Osteocyte (in vitro differentiated cells): ENCODE results near the gene EXTL1. TPM values are rescaled to one million over a fixed set of nuclear protein-coding genes. Genes with fewer than 3 reads are reported as not detected.

ENCODE experiments used
- DNase-seq: peaks from one replicate; pipeline ENCODE4 v3.0.0; 2021; ENCODE audit warnings: mixed read lengths; ENCODE audit not compliant: unreplicated experiment; ENCODE audit errors: extremely low spot score
- H3K27ac Mint-ChIP-seq: one replicate; pipeline ENCODE4 v1.8.0; 2021; ENCODE audit warnings: mild to moderate bottlenecking, mixed read lengths; ENCODE audit not compliant: unreplicated experiment
- H3K27me3 Mint-ChIP-seq: one replicate; pipeline ENCODE4 v1.8.0; 2021; ENCODE audit warnings: mixed read lengths; ENCODE audit not compliant: unreplicated experiment
- H3K36me3 Mint-ChIP-seq: one replicate; pipeline ENCODE4 v1.8.0; 2021; ENCODE audit warnings: mixed read lengths; ENCODE audit not compliant: unreplicated experiment
- H3K4me1 Mint-ChIP-seq: one replicate; pipeline ENCODE4 v1.8.0; 2021; ENCODE audit warnings: mixed read lengths; ENCODE audit not compliant: unreplicated experiment
- H3K4me3 Mint-ChIP-seq: one replicate; pipeline ENCODE4 v1.8.0; 2021; ENCODE audit warnings: mild to moderate bottlenecking, moderate library complexity, mixed read lengths; ENCODE audit not compliant: unreplicated experiment
- H3K9me3 Mint-ChIP-seq: one replicate; pipeline ENCODE4 v1.8.0; 2021; ENCODE audit warnings: mixed read lengths; ENCODE audit not compliant: unreplicated experiment
- CTCF ChIP-seq: fragments of 200-600 bp; sonication (generic); IDR thresholded peaks from 2 replicates; pipeline ENCODE4 v1.5.0; 2021; ENCODE audit warnings: antibody characterized with exemption, mild to moderate bottlenecking, moderate library complexity
- total RNA-seq: library from RNA; stranded (reverse); gene quantifications from 2 replicates; pipeline ENCODE4 v1.2.1, GENCODE V29; 2021

EXTL1 gene
- total RNA-seq, 1 donor from 2014 or later: 0.30 TPM

- no peak overlapping the region for H3K27ac Mint-ChIP-seq
- H3K36me3 Mint-ChIP-seq: peaks cover 15% of the 10 kb centered on the region
- H3K27me3 Mint-ChIP-seq: no peaks in the 10 kb centered on the region
- no peak overlapping the region for H3K4me3 Mint-ChIP-seq
- no peaks in the 10 kb centered on the region for H3K9me3 Mint-ChIP-seq
- H3K4me1 Mint-ChIP-seq: no peaks in the 10 kb centered on the region
- no peak for TF ChIP-seq CTCF
- DNase-seq: no peak
Observed at GRCh38 chr1:25989440-25990234, 31.9 kb upstream of the EXTL1 start.

GRCh38 chr1:25990251-25990650, 31.3 kb upstream of the EXTL1 start:
- H3K36me3 Mint-ChIP-seq: peaks cover 15% of the 10 kb centered on the region
- no peak overlapping the region for H3K27ac Mint-ChIP-seq
- no peak for TF ChIP-seq CTCF
- no peaks in the 10 kb centered on the region for H3K9me3 Mint-ChIP-seq
- DNase-seq: no peak
- H3K4me1 Mint-ChIP-seq: no peaks in the 10 kb centered on the region
- no peak overlapping the region for H3K4me3 Mint-ChIP-seq
- no peaks in the 10 kb centered on the region for H3K27me3 Mint-ChIP-seq

GRCh38 chr1:25990702-25991395, 30.7 kb upstream of the EXTL1 start:
- Mint-ChIP-seq H3K27ac (no peak overlapping the region), H3K9me3 (no peaks in the 10 kb centered on the region), H3K4me1 (no peaks in the 10 kb centered on the region), H3K36me3 (peaks cover 10% of the 10 kb centered on the region), H3K27me3 (no peaks in the 10 kb centered on the region), H3K4me3 (no peak overlapping the region)
- no peak for DNase-seq
- TF ChIP-seq CTCF: no peak

GRCh38 chr1:25991937-25992688, 29.5 kb upstream of the EXTL1 start:
- Mint-ChIP-seq H3K27ac (no peak overlapping the region), H3K9me3 (no peaks in the 10 kb centered on the region), H3K4me1 (peaks cover 4% of the 10 kb centered on the region), H3K27me3 (no peaks in the 10 kb centered on the region), H3K4me3 (no peak overlapping the region), H3K36me3 (peaks cover 7% of the 10 kb centered on the region)
- no peak for DNase-seq
- no peak for TF ChIP-seq CTCF

GRCh38 chr1:25992689-25993171, 28.8 kb upstream of the EXTL1 start:
- H3K9me3 Mint-ChIP-seq: no peaks in the 10 kb centered on the region
- peaks cover 2% of the 10 kb centered on the region for H3K36me3 Mint-ChIP-seq
- no peak overlapping the region for H3K4me3 Mint-ChIP-seq
- no peaks in the 10 kb centered on the region for H3K27me3 Mint-ChIP-seq
- no peak overlapping the region for H3K27ac Mint-ChIP-seq
- peaks cover 8% of the 10 kb centered on the region for H3K4me1 Mint-ChIP-seq
- no peak for DNase-seq
- TF ChIP-seq CTCF: no peak
